HEK293 (cell line): ENCODE data around the gene FAM110A.

Experiments
- CTCF ChIP-seq: fragments of 450-650 bp; formaldehyde crosslinking; IDR thresholded peaks from 2 replicates; pipeline ENCODE4 v1.5.1; 2016; ENCODE audit warnings: missing biosample characterization, missing genetic modification characterization
- EGR2 ChIP-seq: fragments of 450-650 bp; formaldehyde crosslinking; IDR thresholded peaks from 2 replicates; pipeline ENCODE4 v1.5.1; 2016; ENCODE audit warnings: low read depth, missing biosample characterization, missing genetic modification characterization
- HIC1 ChIP-seq: fragments of 450-650 bp; formaldehyde crosslinking; IDR thresholded peaks from 2 replicates; pipeline ENCODE4 v1.5.1; 2016; ENCODE audit warnings: missing biosample characterization, missing genetic modification characterization
- PBX3 ChIP-seq: sonication (generic); formaldehyde crosslinking; IDR thresholded peaks from 2 replicates; pipeline ENCODE4 v1.8.1; 2022; ENCODE audit warnings: mild to moderate bottlenecking, moderate library complexity, missing genetic modification reagents
- SCRT1 ChIP-seq: fragments of 450-650 bp; formaldehyde crosslinking; IDR thresholded peaks from 2 replicates; pipeline ENCODE4 v1.5.1; 2016; ENCODE audit warnings: missing biosample characterization, missing genetic modification characterization, borderline replicate concordance
- YY2 ChIP-seq: fragments of 450-650 bp; formaldehyde crosslinking; IDR thresholded peaks from 2 replicates; pipeline ENCODE4 v1.5.1; 2016; ENCODE audit warnings: missing biosample characterization, missing genetic modification characterization
- ZBTB17 ChIP-seq: fragments of 450-650 bp; formaldehyde crosslinking; IDR thresholded peaks from 2 replicates; pipeline ENCODE4 v1.5.1; 2016; ENCODE audit warnings: missing biosample characterization, missing genetic modification characterization
- ZBTB7A ChIP-seq: fragments of 450-650 bp; formaldehyde crosslinking; IDR thresholded peaks from 2 replicates; pipeline ENCODE4 v1.5.1; 2016; ENCODE audit warnings: low read depth, missing biosample characterization, missing genetic modification characterization
- ZFP41 ChIP-seq: fragments of 450-650 bp; formaldehyde crosslinking; IDR thresholded peaks from 2 replicates; pipeline ENCODE4 v1.5.1; 2016; ENCODE audit warnings: missing biosample characterization, missing genetic modification characterization, borderline replicate concordance
- ZNF138 ChIP-seq: fragments of 450-650 bp; formaldehyde crosslinking; IDR thresholded peaks from 2 replicates; pipeline ENCODE4 v1.5.1; 2016; ENCODE audit warnings: missing biosample characterization, missing genetic modification characterization, borderline replicate concordance
- ZNF140 ChIP-seq: fragments of 450-650 bp; formaldehyde crosslinking; IDR thresholded peaks from 2 replicates; pipeline ENCODE4 v1.5.1; 2016; ENCODE audit warnings: missing biosample characterization, missing genetic modification characterization
- ZNF146 ChIP-seq: fragments of 450-650 bp; formaldehyde crosslinking; IDR thresholded peaks from 2 replicates; pipeline ENCODE4 v1.5.1; 2016; ENCODE audit warnings: missing biosample characterization, missing genetic modification characterization
- ZNF2 ChIP-seq: fragments of 450-650 bp; formaldehyde crosslinking; IDR thresholded peaks from 2 replicates; pipeline ENCODE4 v1.5.1; 2016; ENCODE audit warnings: missing biosample characterization, missing genetic modification characterization
- ZNF324 ChIP-seq: fragments of 450-650 bp; formaldehyde crosslinking; IDR thresholded peaks from 2 replicates; pipeline ENCODE4 v1.5.1; 2016; ENCODE audit warnings: missing biosample characterization, missing genetic modification characterization
- ZNF350 ChIP-seq: fragments of 450-650 bp; formaldehyde crosslinking; IDR thresholded peaks from 2 replicates; pipeline ENCODE4 v1.5.0; 2017; ENCODE audit warnings: missing biosample characterization, mild to moderate bottlenecking, missing genetic modification characterization
- ZNF518A ChIP-seq: fragments of 450-650 bp; formaldehyde crosslinking; conservative IDR thresholded peaks from 2 replicates; pipeline ENCODE4 v1.5.1; 2016; ENCODE audit warnings: low read depth, missing biosample characterization, missing genetic modification characterization
- ZNF544 ChIP-seq: fragments of 450-650 bp; formaldehyde crosslinking; IDR thresholded peaks from 2 replicates; pipeline ENCODE4 v1.5.0; 2017; ENCODE audit warnings: missing biosample characterization, missing genetic modification characterization
- ZNF558 ChIP-seq: fragments of 450-650 bp; formaldehyde crosslinking; IDR thresholded peaks from 2 replicates; pipeline ENCODE4 v1.5.1; 2016; ENCODE audit warnings: missing biosample characterization, missing genetic modification characterization
- ZNF596 ChIP-seq: fragments of 450-650 bp; IDR thresholded peaks from 2 replicates; pipeline ENCODE4 v1.5.0; 2018; ENCODE audit warnings: missing biosample characterization, mild to moderate bottlenecking, missing genetic modification characterization, moderate library complexity
- ZNF621 ChIP-seq: fragments of 450-650 bp; formaldehyde crosslinking; IDR thresholded peaks from 2 replicates; pipeline ENCODE4 v1.5.1; 2017; ENCODE audit warnings: missing biosample characterization, missing genetic modification characterization
- ZNF645 ChIP-seq: fragments of 450-650 bp; formaldehyde crosslinking; IDR thresholded peaks from 2 replicates; pipeline ENCODE4; 2016; ENCODE audit warnings: missing biosample characterization, missing genetic modification characterization
- ZNF785 ChIP-seq: fragments of 450-650 bp; formaldehyde crosslinking; IDR thresholded peaks from 2 replicates; pipeline ENCODE4 v1.5.1; 2016; ENCODE audit warnings: missing biosample characterization, missing genetic modification characterization
- ZNF837 ChIP-seq: fragments of 450-650 bp; formaldehyde crosslinking; IDR thresholded peaks from 2 replicates; pipeline ENCODE4 v1.5.1; 2016; ENCODE audit warnings: missing biosample characterization, missing genetic modification characterization
- ZSCAN5A ChIP-seq: fragments of 450-650 bp; formaldehyde crosslinking; IDR thresholded peaks from 2 replicates; pipeline ENCODE4 v1.5.1; 2016; ENCODE audit warnings: missing biosample characterization, missing genetic modification characterization

Gene FAM110A

GRCh38 chr20:844473-845225, 11.1 kb downstream of the FAM110A start (continued):
- TF ChIP-seq ZNF558 (tag by site-specific recombination) (no peak), SCRT1 (tag by site-specific recombination) (no peak), ZNF645 (tag by site-specific recombination) (no peak), PBX3 (CRISPR knock-in tag) (no peak), ZNF146 (no peak), ZNF350 (tag by site-specific recombination) (no peak), ZFP41 (tag by site-specific recombination) (no peak), ZNF140 (tag by site-specific recombination) (no peak), ZNF544 (tag by site-specific recombination) (no peak), ZNF138 (no peak), EGR2 (tag by site-specific recombination) (peak; percentile 45; the same call in 1 of the 2 replicates), CTCF (tag by site-specific recombination) (no peak), ZSCAN5A (tag by site-specific recombination) (no peak), HIC1 (tag by site-specific recombination) (no peak), ZNF2 (tag by site-specific recombination) (no peak), ZBTB7A (tag by site-specific recombination) (no peak), ZBTB17 (tag by site-specific recombination) (peak; percentile 40; the same call in 1 of the 2 replicates), ZNF324 (no peak), ZNF837 (tag by site-specific recombination) (no peak), ZNF596 (tag by site-specific recombination) (no peak), ZNF785 (tag by site-specific recombination) (no peak), ZNF518A (tag by site-specific recombination) (no peak), ZNF621 (tag by site-specific recombination) (no peak), YY2 (tag by site-specific recombination) (no peak)
